Measurements from ENCODE around the gene PTPRJ.

DNA sequence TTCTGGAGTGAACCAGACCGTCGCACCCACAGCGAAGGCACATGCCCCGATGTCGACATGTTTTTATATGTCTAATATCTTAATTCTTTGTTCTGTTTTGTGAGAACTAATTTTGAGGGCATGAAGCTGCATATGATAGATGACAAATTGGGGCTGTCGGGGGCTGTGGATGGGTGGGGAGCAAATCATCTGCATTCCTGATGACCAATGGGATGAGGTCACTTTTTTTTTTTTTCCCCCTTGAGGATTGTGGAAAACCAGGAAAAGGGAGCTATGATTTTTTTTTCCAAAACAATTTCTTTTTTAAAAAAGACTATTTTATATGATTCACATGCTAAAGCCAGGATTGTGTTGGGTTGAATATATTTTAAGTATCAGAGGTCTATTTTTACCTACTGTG lies 187.0 kb downstream of the PTPRJ start:
- no peak for TF ChIP-seq POLR2A (IDR thresholded peaks at IDR 0.05)
- TF ChIP-seq, protein P1, sequence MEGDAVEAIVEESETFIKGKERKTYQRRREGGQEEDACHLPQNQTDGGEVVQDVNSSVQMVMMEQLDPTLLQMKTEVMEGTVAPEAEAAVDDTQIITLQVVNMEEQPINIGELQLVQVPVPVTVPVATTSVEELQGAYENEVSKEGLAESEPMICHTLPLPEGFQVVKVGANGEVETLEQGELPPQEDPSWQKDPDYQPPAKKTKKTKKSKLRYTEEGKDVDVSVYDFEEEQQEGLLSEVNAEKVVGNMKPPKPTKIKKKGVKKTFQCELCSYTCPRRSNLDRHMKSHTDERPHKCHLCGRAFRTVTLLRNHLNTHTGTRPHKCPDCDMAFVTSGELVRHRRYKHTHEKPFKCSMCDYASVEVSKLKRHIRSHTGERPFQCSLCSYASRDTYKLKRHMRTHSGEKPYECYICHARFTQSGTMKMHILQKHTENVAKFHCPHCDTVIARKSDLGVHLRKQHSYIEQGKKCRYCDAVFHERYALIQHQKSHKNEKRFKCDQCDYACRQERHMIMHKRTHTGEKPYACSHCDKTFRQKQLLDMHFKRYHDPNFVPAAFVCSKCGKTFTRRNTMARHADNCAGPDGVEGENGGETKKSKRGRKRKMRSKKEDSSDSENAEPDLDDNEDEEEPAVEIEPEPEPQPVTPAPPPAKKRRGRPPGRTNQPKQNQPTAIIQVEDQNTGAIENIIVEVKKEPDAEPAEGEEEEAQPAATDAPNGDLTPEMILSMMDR (IDR thresholded peaks at IDR 0.05), result no peak
